Endodermal cell (in vitro differentiated cells): ENCODE data around the gene MTFMT. TPM values are rescaled to one million over a fixed set of nuclear protein-coding genes. Genes with fewer than 3 reads are reported as not detected.

Experiments used
- DNase-seq: peaks from one replicate; pipeline ENCODE4 v3.0.0-alpha.2; 2017
- H3K27ac ChIP-seq: 2 replicates; pipeline ENCODE4 v1.5.1; 2013; ENCODE audit warnings: mild to moderate bottlenecking, low read depth, low read length, moderate library complexity
- H3K27me3 ChIP-seq: 2 replicates; pipeline ENCODE4 v1.6.1; 2013; ENCODE audit warnings: mild to moderate bottlenecking, low read length, moderate library complexity; ENCODE audit not compliant: insufficient read depth, control insufficient read depth, poor library complexity, severe bottlenecking
- H3K36me3 ChIP-seq: 2 replicates; pipeline ENCODE4 v1.7.0; 2013; ENCODE audit warnings: mild to moderate bottlenecking, low read length, moderate library complexity; ENCODE audit not compliant: control insufficient read depth, insufficient read depth
- H3K4me1 ChIP-seq: one replicate; pipeline ENCODE4 v1.7.0; 2013; ENCODE audit warnings: low read length; ENCODE audit not compliant: control insufficient read depth, insufficient read depth
- H3K4me3 ChIP-seq: 2 replicates; pipeline ENCODE4 v1.5.1; 2013; ENCODE audit warnings: mild to moderate bottlenecking, low read length, moderate library complexity
- H3K9ac ChIP-seq: 2 replicates; pipeline ENCODE4 v1.6.1; 2013; ENCODE audit warnings: mild to moderate bottlenecking, low read length, moderate library complexity; ENCODE audit not compliant: poor library complexity, severe bottlenecking; ENCODE audit errors: extremely low read depth
- H3K9me3 ChIP-seq: 2 replicates; pipeline ENCODE4 v1.6.1; 2013; ENCODE audit warnings: mild to moderate bottlenecking, low read length, moderate library complexity; ENCODE audit not compliant: control insufficient read depth
- H3K27ac Mint-ChIP-seq: 2 replicates; pipeline ENCODE4 v1.8.0; 2020; ENCODE audit warnings: mixed read lengths
- H3K27me3 Mint-ChIP-seq: 2 replicates; pipeline ENCODE4 v1.8.0; 2021; ENCODE audit warnings: mild to moderate bottlenecking, mixed read lengths; ENCODE audit not compliant: insufficient read depth
- H3K36me3 Mint-ChIP-seq: 2 replicates; pipeline ENCODE4 v1.8.0; 2020; ENCODE audit warnings: low read depth, mixed read lengths
- H3K4me1 Mint-ChIP-seq: 2 replicates; pipeline ENCODE4 v1.8.0; 2020; ENCODE audit warnings: mixed read lengths
- H3K4me3 Mint-ChIP-seq: 2 replicates; pipeline ENCODE4 v1.8.0; 2020; ENCODE audit warnings: mild to moderate bottlenecking, moderate library complexity, mixed read lengths
- H3K9me3 Mint-ChIP-seq: 2 replicates; pipeline ENCODE4 v1.8.0; 2020; ENCODE audit warnings: mild to moderate bottlenecking, mixed read lengths
- CTCF ChIP-seq: fragments of 200-600 bp; sonication (generic); conservative IDR thresholded peaks from 2 replicates; pipeline ENCODE4 v1.5.0; 2021; ENCODE audit warnings: antibody characterized with exemption, mild to moderate bottlenecking
- WGBS, 2 experiments: methylation state at CpG; one replicate each; pipeline versions ENCODE4 v1.1.5 to v1.1.7; 2013; ENCODE audit warnings: missing lambda C conversion rate in 2 of 2, mixed read lengths in 1 of 2; ENCODE audit not compliant: insufficient coverage in 1 of 2, insufficient read length in 1 of 2; 5-methylcytosine and 5-hydroxymethylcytosine counted together
- total RNA-seq, 2 donors: library from RNA; stranded (reverse); fragmentation: NEBNext Ultra II Directional in 1 of 2; extraction: Animal tissue kit (Norgen Biotek cat#: 25700) in 1 of 2; gene quantifications; 2 replicates in 1 of 2; 3 replicates in 1 of 2; pipeline ENCODE4 v1.2.1, GENCODE V29; 2021

Gene MTFMT
- total RNA-seq, 2 donors from 2014 or later = 17.8 to 23.2 TPM

GRCh38 chr15:64951777-64952418, 77.5 kb downstream of the MTFMT start:
- H3K27ac ChIP-seq = no peak overlapping the region
- H3K27me3 ChIP-seq = no peaks in the 10 kb centered on the region
- no peak overlapping the region for H3K9ac ChIP-seq
- H3K4me1 ChIP-seq = no peaks in the 10 kb centered on the region
- Mint-ChIP-seq H3K27ac (no peak overlapping the region), H3K4me3 (no peak overlapping the region), H3K36me3 (peaks cover 70% of the 10 kb centered on the region), H3K9me3 (peaks cover 16% of the 10 kb centered on the region), H3K4me1 (no peaks in the 10 kb centered on the region), H3K27me3 (no peaks in the 10 kb centered on the region)
- H3K9me3 ChIP-seq = no peaks in the 10 kb centered on the region
- peaks cover 80% of the 10 kb centered on the region for H3K36me3 ChIP-seq
- no peak overlapping the region for H3K4me3 ChIP-seq
- no peak for DNase-seq
- TF ChIP-seq CTCF = no peak
- whole genome bisulfite sequencing, 2 experiments = 93 to 97% methylated on average over 2 of the region's 2 CpGs

Other genes starting within 250 kb of the MTFMT start
- gene PIF1, start 204.0 kb downstream of the MTFMT start, total RNA-seq = 10 to 100 TPM; 60.7 to 64.6 TPM
- gene PLEKHO2, start 187.7 kb downstream of the MTFMT start, total RNA-seq = 10 to 100 TPM; 10.2 to 12.9 TPM
- gene ANKDD1A, start 117.7 kb downstream of the MTFMT start, total RNA-seq = 10 to 100 TPM; 22.5 to 30.0 TPM
- 10 to 100 TPM; 77.0 to 96.1 TPM for gene SPG21, start 39.7 kb downstream of the MTFMT start, total RNA-seq
- gene SLC51B, start 15.7 kb upstream of the MTFMT start, total RNA-seq = not detected
- gene RASL12, start 38.4 kb upstream of the MTFMT start, total RNA-seq = 10 to 100 TPM; 27.2 TPM
- not detected for gene KBTBD13, start 47.1 kb upstream of the MTFMT start, total RNA-seq
- gene UBAP1L, start 85.6 kb upstream of the MTFMT start, total RNA-seq = 1 to 10 TPM; 3.4 to 4.2 TPM
- 10 to 100 TPM; 25.4 to 33.1 TPM for gene PDCD7, start 104.2 kb upstream of the MTFMT start, total RNA-seq
- gene CLPX, start 155.7 kb upstream of the MTFMT start, total RNA-seq = 10 to 100 TPM; 60.5 to 62.7 TPM
- gene CILP, start 181.8 kb upstream of the MTFMT start, total RNA-seq = under 1 TPM in 1 of 2 donors, not detected in 1; 0.07 TPM